SK-N-SH treated with all-trans-retinoic acid at 6 μM for 48 hours (cell line): ENCODE results near the gene HOXA13.

Experiments used
- ATAC-seq: fragments of 200-7000 bp; cut with Tn5 transposase; 3 replicates; pipeline ENCODE4 v1.9.1; 2020; ENCODE audit warnings: mild to moderate bottlenecking, moderate library complexity
- ARNTL ChIP-seq: fragments of 450-650 bp; formaldehyde crosslinking; IDR thresholded peaks from 2 replicates; pipeline ENCODE4 v1.5.0; 2020; ENCODE audit warnings: low read depth, mild to moderate bottlenecking, moderate library complexity, borderline replicate concordance
- BACH2 ChIP-seq: fragments of 250-450 bp; sonication (Bioruptor Pico); IDR thresholded peaks from 2 replicates; pipeline ENCODE4 v1.9.0; 2021; ENCODE audit warnings: mild to moderate bottlenecking, borderline replicate concordance
- CSDC2 ChIP-seq: fragments of 250-450 bp; sonication (Bioruptor Pico); IDR thresholded peaks from 2 replicates; pipeline ENCODE4 v1.5.0; 2020; ENCODE audit warnings: mild to moderate bottlenecking, moderate library complexity
- ESRRG ChIP-seq: fragments of 250-450 bp; sonication (Bioruptor Pico); IDR thresholded peaks from 2 replicates; pipeline ENCODE4 v1.6.1; 2021; ENCODE audit warnings: mild to moderate bottlenecking
- GLIS3 ChIP-seq: fragments of 250-450 bp; sonication (Bioruptor Pico); IDR thresholded peaks from 2 replicates; pipeline ENCODE4 v1.5.0; 2020; ENCODE audit warnings: mild to moderate bottlenecking, moderate library complexity
- ISL1 ChIP-seq: fragments of 250-450 bp; sonication (Bioruptor Pico); IDR thresholded peaks from 2 replicates; pipeline ENCODE4 v2.1.2; 2022; ENCODE audit warnings: mild to moderate bottlenecking, moderate library complexity
- OSR1 ChIP-seq: fragments of 250-450 bp; sonication (Bioruptor Pico); IDR thresholded peaks from 2 replicates; pipeline ENCODE4 v1.8.0; 2022; ENCODE audit warnings: moderate library complexity, mild to moderate bottlenecking, inconsistent platforms
- PPARA ChIP-seq: fragments of 250-450 bp; sonication (Bioruptor Pico); IDR thresholded peaks from 2 replicates; pipeline ENCODE4 v1.5.0; 2020; ENCODE audit warnings: mild to moderate bottlenecking, borderline replicate concordance
- RARB ChIP-seq: fragments of 250-450 bp; sonication (Bioruptor Pico); IDR thresholded peaks from 2 replicates; pipeline ENCODE4 v1.8.0; 2021; ENCODE audit warnings: mild to moderate bottlenecking, moderate library complexity
- SNAI2 ChIP-seq: fragments of 250-450 bp; sonication (Bioruptor Pico); IDR thresholded peaks from 2 replicates; pipeline ENCODE4 v1.5.0; 2020; ENCODE audit warnings: mild to moderate bottlenecking, moderate library complexity
- TCF4 ChIP-seq: fragments of 250-450 bp; sonication (Bioruptor Pico); IDR thresholded peaks from 2 replicates; pipeline ENCODE4 v1.8.0; 2021; ENCODE audit warnings: mild to moderate bottlenecking, moderate library complexity, borderline replicate concordance
- TOX ChIP-seq: fragments of 250-450 bp; sonication (Bioruptor Pico); IDR thresholded peaks from 2 replicates; pipeline ENCODE4 v1.8.0; 2021; ENCODE audit warnings: mild to moderate bottlenecking, moderate library complexity, borderline replicate concordance
- ZC3H10 ChIP-seq: fragments of 250-450 bp; sonication (Bioruptor Pico); IDR thresholded peaks from 2 replicates; pipeline ENCODE4 v1.5.1; 2021; ENCODE audit warnings: mild to moderate bottlenecking, moderate library complexity
- ZFP3 ChIP-seq: fragments of 250-450 bp; sonication (Bioruptor Pico); IDR thresholded peaks from 2 replicates; pipeline ENCODE4 v1.5.0; 2020; ENCODE audit warnings: mild to moderate bottlenecking, moderate library complexity
- ZFP30 ChIP-seq: fragments of 450-650 bp; formaldehyde crosslinking; IDR thresholded peaks from 2 replicates; pipeline ENCODE4 v1.5.0; 2022; ENCODE audit warnings: mild to moderate bottlenecking, moderate library complexity
- ZNF565 ChIP-seq: fragments of 450-650 bp; formaldehyde crosslinking; conservative IDR thresholded peaks from 2 replicates; pipeline ENCODE4 v1.5.0; 2020; ENCODE audit warnings: low read depth, mild to moderate bottlenecking, moderate library complexity
- ZNF70 ChIP-seq: fragments of 450-650 bp; formaldehyde crosslinking; IDR thresholded peaks from 2 replicates; pipeline ENCODE4 v1.5.0; 2020; ENCODE audit warnings: mild to moderate bottlenecking, moderate library complexity
- ZNF8 ChIP-seq: fragments of 450-650 bp; formaldehyde crosslinking; IDR thresholded peaks from 2 replicates; pipeline ENCODE4 v1.5.0; 2020; ENCODE audit warnings: mild to moderate bottlenecking, moderate library complexity
- TF ChIP-seq, protein P1 (sequence below): fragments of 250-450 bp; sonication (Bioruptor Pico); IDR thresholded peaks from 2 replicates; pipeline ENCODE4 v1.5.1; 2020; ENCODE audit warnings: low read depth, mild to moderate bottlenecking, moderate library complexity
- TF ChIP-seq, protein P2 (sequence below): fragments of 250-450 bp; sonication (Bioruptor Pico); IDR thresholded peaks from 2 replicates; pipeline ENCODE4 v1.8.0; 2021; ENCODE audit warnings: low read depth, mild to moderate bottlenecking, moderate library complexity, borderline replicate concordance
- TF ChIP-seq, protein P3 (sequence below): fragments of 250-450 bp; sonication (Bioruptor Pico); IDR thresholded peaks from 2 replicates; pipeline ENCODE4 v1.5.0; 2020; ENCODE audit warnings: mild to moderate bottlenecking, moderate library complexity
- TF ChIP-seq, protein P4 (sequence below): fragments of 250-450 bp; sonication (Bioruptor Pico); IDR thresholded peaks from 2 replicates; pipeline ENCODE4 v1.8.0; 2020; ENCODE audit warnings: mild to moderate bottlenecking, moderate library complexity, borderline replicate concordance
- TF ChIP-seq, protein P5 (sequence below): fragments of 250-450 bp; sonication (Bioruptor Pico); IDR thresholded peaks from 2 replicates; pipeline ENCODE4 v1.5.1; 2021; ENCODE audit warnings: mild to moderate bottlenecking, moderate library complexity

Gene HOXA13

DNA sequence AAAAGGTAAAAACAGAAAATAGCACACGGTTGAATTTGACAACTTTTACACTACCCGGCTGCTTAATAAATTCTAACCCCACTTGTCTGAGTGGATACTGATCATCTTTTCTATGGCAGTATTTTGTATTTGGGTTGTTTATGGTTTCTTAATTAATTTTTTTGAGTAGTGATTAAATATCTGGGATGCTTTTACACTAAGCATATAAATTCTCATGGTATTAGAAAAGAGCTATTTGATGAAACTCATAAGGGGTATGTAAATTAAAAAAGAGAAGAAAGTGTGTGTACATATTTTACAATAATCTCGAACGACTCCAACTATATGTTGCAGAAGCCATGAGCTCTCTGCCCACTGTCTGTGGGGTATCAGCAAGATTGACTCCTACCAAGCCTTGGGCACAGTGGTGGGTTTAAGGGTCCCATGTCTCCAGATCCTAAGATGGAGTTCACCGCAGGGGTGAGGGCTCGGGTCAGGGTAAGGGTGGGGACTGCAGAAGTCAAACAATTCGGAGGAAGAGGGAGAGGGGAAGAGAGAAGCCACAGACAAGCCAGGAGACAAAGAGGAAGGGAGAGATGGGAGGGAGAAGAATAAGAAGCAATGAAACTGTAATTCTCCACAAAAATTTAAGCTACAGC is 7.6 kb upstream of the HOXA13 start:
- no peak for TF ChIP-seq TCF4 (CRISPR knock-in tag)
- TF ChIP-seq ZFP3 (CRISPR knock-in tag): no peak
- TF ChIP-seq TOX: no peak
- no peak for TF ChIP-seq ZNF565
- no peak for TF ChIP-seq ZC3H10 (CRISPR knock-in tag)
- TF ChIP-seq OSR1 (CRISPR knock-in tag): no peak
- TF ChIP-seq, protein P1, sequence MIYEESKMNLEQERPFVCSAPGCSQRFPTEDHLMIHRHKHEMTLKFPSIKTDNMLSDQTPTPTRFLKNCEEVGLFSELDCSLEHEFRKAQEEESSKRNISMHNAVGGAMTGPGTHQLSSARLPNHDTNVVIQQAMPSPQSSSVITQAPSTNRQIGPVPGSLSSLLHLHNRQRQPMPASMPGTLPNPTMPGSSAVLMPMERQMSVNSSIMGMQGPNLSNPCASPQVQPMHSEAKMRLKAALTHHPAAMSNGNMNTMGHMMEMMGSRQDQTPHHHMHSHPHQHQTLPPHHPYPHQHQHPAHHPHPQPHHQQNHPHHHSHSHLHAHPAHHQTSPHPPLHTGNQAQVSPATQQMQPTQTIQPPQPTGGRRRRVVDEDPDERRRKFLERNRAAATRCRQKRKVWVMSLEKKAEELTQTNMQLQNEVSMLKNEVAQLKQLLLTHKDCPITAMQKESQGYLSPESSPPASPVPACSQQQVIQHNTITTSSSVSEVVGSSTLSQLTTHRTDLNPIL: no peak
- no peak for TF ChIP-seq RARB
- TF ChIP-seq GLIS3 (CRISPR knock-in tag): no peak
- TF ChIP-seq, protein P2, sequence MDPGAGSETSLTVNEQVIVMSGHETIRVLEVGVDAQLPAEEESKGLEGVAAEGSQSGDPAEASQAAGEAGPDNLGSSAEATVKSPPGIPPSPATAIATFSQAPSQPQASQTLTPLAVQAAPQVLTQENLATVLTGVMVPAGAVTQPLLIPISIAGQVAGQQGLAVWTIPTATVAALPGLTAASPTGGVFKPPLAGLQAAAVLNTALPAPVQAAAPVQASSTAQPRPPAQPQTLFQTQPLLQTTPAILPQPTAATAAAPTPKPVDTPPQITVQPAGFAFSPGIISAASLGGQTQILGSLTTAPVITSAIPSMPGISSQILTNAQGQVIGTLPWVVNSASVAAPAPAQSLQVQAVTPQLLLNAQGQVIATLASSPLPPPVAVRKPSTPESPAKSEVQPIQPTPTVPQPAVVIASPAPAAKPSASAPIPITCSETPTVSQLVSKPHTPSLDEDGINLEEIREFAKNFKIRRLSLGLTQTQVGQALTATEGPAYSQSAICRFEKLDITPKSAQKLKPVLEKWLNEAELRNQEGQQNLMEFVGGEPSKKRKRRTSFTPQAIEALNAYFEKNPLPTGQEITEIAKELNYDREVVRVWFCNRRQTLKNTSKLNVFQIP (CRISPR knock-in tag): no peak
- TF ChIP-seq ZNF8 (CRISPR knock-in tag): no peak
- TF ChIP-seq ISL1: no peak
- TF ChIP-seq, protein P3, sequence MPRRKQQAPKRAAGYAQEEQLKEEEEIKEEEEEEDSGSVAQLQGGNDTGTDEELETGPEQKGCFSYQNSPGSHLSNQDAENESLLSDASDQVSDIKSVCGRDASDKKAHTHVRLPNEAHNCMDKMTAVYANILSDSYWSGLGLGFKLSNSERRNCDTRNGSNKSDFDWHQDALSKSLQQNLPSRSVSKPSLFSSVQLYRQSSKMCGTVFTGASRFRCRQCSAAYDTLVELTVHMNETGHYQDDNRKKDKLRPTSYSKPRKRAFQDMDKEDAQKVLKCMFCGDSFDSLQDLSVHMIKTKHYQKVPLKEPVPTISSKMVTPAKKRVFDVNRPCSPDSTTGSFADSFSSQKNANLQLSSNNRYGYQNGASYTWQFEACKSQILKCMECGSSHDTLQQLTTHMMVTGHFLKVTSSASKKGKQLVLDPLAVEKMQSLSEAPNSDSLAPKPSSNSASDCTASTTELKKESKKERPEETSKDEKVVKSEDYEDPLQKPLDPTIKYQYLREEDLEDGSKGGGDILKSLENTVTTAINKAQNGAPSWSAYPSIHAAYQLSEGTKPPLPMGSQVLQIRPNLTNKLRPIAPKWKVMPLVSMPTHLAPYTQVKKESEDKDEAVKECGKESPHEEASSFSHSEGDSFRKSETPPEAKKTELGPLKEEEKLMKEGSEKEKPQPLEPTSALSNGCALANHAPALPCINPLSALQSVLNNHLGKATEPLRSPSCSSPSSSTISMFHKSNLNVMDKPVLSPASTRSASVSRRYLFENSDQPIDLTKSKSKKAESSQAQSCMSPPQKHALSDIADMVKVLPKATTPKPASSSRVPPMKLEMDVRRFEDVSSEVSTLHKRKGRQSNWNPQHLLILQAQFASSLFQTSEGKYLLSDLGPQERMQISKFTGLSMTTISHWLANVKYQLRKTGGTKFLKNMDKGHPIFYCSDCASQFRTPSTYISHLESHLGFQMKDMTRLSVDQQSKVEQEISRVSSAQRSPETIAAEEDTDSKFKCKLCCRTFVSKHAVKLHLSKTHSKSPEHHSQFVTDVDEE: no peak
- TF ChIP-seq ARNTL (CRISPR knock-in tag): no peak
- no peak for TF ChIP-seq CSDC2 (CRISPR knock-in tag)
- no peak for TF ChIP-seq ESRRG (CRISPR knock-in tag)
- TF ChIP-seq BACH2 (CRISPR knock-in tag): no peak
- TF ChIP-seq, protein P4, sequence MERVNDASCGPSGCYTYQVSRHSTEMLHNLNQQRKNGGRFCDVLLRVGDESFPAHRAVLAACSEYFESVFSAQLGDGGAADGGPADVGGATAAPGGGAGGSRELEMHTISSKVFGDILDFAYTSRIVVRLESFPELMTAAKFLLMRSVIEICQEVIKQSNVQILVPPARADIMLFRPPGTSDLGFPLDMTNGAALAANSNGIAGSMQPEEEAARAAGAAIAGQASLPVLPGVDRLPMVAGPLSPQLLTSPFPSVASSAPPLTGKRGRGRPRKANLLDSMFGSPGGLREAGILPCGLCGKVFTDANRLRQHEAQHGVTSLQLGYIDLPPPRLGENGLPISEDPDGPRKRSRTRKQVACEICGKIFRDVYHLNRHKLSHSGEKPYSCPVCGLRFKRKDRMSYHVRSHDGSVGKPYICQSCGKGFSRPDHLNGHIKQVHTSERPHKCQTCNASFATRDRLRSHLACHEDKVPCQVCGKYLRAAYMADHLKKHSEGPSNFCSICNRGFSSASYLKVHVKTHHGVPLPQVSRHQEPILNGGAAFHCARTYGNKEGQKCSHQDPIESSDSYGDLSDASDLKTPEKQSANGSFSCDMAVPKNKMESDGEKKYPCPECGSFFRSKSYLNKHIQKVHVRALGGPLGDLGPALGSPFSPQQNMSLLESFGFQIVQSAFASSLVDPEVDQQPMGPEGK: no peak
- TF ChIP-seq ZFP30 (CRISPR knock-in tag): no peak
- no peak for TF ChIP-seq SNAI2 (CRISPR knock-in tag)
- TF ChIP-seq, all 23 proteins: peak for 0
- ATAC-seq: no peak

DNA sequence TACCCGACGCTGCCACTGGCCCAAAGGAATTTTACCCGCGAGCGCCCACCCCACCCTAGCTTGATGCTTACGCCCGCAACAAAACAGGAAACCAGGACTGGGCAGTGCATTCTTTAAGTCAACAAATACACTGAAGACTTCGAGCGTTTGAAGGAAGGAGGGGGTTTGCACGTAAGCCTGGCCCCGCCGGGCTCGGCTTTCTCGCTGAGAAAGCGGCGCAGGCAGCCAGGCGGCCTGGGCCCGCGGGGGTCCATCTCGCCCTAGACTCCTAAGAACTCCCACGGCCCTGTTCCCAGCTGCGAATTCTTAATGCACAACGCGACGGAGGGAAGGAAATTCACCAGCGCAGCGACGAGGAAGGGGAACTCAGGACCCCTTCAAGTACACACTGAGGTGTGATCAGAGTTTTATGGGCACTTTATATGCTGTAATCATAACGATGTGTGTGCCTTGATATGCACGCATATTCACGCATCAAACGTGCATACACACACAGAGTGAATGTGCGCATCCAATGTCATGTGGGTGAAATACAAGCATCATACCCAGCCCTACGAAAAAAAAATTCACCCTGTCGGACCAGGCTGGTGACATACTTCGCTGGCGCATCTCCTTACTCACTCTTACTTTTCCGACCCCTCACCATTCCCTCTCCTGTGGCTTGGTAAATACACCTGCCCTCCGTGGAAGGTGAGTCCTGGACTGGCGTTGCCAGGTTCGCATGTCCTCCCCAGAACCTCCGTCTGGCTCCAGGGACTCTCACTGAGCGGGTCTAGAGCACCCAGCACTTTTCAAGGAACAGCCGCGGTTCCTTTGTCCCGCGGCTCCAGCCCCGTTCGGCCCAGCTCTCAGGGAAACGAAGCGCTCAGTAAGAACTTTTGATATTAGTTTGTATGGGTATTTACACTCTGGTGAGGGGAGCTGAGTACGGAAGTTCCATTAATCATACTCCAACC is 5.7 kb upstream of the HOXA13 start:
- ATAC-seq: no peak
- TF ChIP-seq, protein P4: no peak
- no peak for TF ChIP-seq ZNF70 (CRISPR knock-in tag)
- no peak for TF ChIP-seq CSDC2 (CRISPR knock-in tag)
- no peak for TF ChIP-seq SNAI2 (CRISPR knock-in tag)
- TF ChIP-seq ARNTL (CRISPR knock-in tag): no peak
- TF ChIP-seq RARB: no peak
- TF ChIP-seq TOX: no peak
- TF ChIP-seq ZFP30 (CRISPR knock-in tag): no peak
- TF ChIP-seq, protein P5, sequence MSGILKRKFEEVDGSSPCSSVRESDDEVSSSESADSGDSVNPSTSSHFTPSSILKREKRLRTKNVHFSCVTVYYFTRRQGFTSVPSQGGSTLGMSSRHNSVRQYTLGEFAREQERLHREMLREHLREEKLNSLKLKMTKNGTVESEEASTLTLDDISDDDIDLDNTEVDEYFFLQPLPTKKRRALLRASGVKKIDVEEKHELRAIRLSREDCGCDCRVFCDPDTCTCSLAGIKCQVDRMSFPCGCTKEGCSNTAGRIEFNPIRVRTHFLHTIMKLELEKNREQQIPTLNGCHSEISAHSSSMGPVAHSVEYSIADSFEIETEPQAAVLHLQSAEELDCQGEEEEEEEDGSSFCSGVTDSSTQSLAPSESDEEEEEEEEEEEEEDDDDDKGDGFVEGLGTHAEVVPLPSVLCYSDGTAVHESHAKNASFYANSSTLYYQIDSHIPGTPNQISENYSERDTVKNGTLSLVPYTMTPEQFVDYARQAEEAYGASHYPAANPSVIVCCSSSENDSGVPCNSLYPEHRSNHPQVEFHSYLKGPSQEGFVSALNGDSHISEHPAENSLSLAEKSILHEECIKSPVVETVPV (CRISPR knock-in tag): no peak
- no peak for TF ChIP-seq PPARA (CRISPR knock-in tag)
- TF ChIP-seq ZNF8 (CRISPR knock-in tag): no peak
- TF ChIP-seq OSR1 (CRISPR knock-in tag): no peak
- TF ChIP-seq, protein P3: no peak
- no peak for TF ChIP-seq ISL1
- TF ChIP-seq ZC3H10 (CRISPR knock-in tag): no peak
- no peak for TF ChIP-seq BACH2 (CRISPR knock-in tag)
